Kidney capillary endothelial cell (primary cell): ENCODE data around the gene BMP7.
"Not testable (repeated sequence)": the region's sequence is repeated elsewhere in the genome, so short reads cannot be mapped to it uniquely, and the experiment has no call there.

ENCODE experiments used
- DNase-seq: peaks from one replicate; pipeline ENCODE4 v3.0.0-alpha.2; 2018; ENCODE audit warnings: low spot score

Gene BMP7

DNA sequence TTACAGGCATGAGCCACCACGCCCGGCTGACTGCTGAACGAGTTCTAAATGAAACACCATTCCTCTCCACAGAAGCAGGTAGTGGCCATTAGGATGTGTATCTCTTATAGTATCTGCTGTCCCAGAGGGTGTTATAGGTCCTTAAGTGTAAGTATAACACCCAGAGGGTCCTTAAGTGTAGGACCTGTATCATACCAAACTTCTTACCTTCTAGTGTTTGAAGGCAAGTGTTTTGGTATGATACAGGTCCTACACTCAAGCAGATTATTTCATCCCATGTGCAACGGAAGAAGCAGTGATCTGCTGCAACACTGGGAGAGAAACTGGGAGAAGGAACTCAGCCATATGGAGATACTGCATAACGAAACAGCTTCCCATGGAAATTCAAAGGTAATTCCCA is 17.4 kb downstream of the BMP7 start:
- no peak for DNase-seq

DNA sequence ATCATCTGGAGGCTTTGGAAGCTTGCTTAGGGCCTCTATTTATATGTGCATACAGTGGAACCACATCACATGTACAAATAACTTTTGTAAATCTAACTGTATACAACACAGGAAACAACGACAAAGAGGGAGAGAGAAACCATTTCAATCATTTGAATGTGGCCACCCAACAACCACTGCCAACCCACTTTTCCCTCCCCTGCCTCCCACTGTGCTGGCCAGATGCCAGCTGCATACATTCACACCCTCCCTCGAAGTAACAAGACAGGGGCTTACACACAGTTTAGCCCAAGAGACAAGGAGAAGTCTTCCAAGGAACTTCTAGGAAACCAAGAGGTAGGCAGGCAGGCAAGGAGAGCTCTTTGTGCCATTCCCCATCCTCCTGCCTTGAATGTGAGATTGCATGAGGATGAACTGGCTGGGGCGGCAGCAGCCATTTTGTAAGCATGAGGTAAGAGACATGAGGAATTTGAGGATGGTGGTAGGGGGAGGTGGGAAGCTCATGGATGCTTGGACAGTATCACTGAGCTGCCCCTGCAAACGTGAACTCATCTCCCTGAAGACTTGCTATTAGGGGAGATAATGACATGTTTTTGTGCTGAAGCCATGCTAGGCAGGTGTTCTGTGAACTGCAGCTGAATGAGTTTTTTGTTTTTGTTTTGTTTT is 18.2 kb downstream of the BMP7 start:
- DNase-seq: no peak

DNA sequence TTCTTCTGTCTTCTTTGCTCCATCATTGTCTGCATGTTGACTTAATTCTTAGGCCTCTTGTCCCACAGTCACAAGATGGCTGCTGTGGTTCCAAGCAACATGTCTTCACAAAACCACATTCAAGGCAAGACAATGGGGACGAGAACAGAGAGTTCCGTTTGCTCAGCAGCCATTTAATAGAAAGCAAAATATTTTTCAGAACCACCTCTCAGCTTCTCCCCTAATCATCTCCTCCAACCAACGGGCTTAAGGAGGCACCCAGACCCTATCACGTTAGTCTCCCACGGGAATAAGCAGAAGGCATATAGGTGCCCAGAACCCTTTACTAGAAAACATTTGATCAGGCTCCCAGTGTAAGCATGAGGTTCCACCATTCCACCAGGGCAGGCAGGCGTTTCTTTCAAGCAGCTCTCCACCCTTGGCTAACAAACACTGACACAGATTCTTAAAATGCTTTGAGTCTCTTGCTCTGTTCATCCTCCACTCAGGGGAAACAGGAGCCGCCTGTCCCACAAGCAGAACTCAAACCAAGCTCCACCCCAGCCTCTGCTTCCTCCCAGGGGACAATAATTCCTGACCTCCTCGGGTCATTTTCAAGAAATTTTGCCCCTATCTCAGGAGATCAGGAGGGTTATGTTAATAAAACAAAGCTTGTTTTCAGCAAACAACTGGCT is 19.0 kb downstream of the BMP7 start:
- no peak for DNase-seq

DNA sequence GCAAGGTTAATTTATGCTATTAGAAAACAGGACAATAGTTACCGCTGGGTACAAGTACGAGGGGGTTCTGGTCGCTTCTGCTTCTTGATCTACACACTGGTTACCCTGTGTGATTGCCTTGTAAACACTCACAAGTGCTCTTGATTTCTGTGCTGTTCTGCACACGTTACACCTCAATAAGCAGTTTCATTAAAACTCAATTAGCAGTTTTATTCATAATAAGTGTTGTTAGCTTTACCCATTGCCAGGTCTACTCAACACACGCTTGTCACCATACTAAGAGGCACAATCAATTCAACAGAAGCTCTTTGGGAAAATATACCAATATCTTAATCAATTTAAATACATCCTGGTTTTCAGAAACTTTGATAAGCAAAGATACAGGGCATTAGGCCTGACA is 20.4 kb downstream of the BMP7 start:
- no peak for DNase-seq

DNA sequence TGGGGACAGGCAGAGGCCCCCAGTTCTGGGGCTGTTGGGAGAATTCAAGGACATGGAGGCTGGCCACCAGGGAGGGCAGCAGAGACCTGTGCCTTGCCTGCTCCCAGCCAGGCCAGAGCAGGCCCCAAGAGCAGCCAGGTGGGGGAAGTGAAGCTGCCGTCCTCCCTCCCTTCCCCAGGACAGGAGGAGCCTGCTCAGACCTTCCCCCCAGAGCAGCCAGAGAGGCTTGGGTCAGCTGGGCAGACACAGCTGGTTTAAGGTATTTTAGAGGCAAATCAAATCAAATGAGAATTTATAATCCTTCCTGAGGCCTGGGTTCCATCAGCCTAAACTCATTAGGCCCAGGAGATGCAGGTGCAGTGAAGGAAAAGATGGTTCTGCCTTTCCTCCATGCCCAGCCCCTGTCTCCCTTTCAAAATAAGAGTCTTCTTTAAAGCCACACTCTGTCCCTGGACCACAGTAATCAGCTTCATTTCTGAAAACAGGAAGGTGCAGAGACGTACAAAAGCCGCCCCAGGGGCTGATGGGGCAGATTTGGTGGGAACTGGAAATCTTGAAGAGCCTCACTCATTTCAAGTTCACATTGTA is 21.7 kb downstream of the BMP7 start:
- no peak for DNase-seq

DNA sequence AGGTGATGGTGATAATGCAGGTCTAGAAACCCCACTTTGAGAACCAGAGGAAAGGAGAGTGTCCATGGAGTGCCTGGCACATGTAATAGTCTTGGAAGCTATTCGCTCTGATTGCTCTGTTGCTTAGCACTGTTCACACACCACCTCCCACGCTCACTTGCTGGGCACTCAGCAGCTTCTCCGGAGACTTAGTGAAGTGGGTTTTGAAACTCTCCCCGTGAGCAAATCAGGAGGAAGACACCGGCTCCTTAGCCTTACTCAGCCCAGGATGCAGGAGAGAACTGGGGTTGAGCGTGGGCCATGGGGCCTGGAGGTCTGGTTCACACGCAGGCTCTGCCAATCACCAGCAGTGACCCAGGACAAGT is 22.2 kb downstream of the BMP7 start:
- DNase-seq: no peak

DNA sequence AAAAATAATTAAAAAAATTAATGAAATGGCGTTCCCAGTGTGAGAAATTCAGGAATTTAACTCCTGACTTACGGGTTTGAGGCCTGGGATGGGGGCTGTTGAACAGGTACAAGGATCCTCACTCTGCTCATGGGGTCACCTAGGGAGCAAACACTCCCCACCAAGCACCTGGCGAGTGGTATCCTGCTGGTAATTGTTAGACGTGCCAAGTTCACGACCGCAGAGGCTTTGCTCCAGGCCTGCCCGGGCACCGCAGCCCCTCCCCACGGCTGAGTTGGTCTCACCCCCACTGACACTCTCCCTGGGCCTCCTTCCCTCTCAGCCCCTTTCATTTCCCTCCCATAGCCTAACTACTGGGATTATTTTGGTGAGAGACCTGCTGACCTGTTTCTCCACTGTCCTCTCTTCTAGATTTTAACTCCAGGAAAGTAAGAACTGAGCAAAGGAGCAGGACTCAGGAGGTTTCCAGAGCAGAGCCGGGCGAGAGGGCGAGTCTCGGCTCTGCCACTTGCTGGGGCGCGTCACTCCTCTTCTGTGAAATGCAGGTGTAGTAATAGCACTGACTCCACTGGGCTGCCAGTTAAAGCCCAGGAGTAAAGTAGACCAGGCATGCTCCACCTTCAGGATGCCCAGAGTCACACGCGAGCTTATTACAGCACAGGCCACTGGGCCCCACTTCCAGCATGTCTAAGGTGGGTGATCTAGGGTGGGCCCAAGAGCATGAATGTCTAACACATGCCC is 22.8 kb downstream of the BMP7 start:
- DNase-seq: no peak

DNA sequence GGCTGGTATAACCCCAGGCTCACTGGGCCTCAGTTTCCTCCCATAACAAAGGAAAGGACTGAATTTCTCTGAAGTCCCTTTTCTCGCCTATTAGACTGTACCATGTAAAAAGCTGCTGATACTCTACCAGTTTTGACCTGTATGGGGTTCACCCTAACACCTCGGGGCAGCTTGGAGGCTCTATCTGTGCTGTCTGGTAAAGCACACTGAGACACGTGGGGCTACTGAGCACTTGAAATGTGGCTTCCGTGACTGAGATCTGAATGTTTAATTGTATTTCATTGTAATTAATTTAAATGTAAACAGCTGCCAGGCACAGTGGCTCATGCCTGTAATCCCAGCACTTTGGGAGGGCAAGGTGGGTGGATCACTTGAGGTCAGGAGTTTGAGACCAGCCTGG is 24.0 kb downstream of the BMP7 start:
- DNase-seq: no peak

DNA sequence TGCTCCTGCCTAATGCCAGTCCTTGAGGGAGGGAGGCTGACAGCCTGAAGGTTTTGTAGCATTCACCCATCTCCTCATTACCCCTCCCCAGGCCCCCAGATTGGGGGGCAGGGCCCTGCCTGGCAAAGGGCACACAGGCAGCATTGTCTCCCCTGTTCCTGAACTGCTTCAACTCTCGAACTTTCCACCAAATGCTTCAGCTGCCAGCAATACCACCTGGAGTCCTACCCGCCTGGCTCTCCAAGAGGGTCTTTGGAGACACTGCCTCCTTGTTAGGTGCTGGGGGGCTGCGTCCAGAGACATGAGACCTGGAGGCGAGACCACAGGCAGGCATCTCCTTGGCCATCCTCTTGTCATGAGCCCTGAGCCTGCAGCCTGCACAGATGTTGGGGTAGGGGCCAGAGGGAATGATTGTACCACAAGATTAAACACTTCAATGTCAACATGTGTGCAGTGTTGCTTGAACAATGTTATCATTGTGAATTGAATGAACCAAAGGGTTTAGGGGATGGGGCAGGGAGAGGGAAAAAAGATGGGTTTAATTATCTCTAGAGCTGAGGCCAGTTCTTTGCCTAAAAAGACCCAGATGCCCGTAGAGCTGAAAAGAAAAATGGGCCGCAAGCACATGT is 25.0 kb downstream of the BMP7 start:
- no peak for DNase-seq

DNA sequence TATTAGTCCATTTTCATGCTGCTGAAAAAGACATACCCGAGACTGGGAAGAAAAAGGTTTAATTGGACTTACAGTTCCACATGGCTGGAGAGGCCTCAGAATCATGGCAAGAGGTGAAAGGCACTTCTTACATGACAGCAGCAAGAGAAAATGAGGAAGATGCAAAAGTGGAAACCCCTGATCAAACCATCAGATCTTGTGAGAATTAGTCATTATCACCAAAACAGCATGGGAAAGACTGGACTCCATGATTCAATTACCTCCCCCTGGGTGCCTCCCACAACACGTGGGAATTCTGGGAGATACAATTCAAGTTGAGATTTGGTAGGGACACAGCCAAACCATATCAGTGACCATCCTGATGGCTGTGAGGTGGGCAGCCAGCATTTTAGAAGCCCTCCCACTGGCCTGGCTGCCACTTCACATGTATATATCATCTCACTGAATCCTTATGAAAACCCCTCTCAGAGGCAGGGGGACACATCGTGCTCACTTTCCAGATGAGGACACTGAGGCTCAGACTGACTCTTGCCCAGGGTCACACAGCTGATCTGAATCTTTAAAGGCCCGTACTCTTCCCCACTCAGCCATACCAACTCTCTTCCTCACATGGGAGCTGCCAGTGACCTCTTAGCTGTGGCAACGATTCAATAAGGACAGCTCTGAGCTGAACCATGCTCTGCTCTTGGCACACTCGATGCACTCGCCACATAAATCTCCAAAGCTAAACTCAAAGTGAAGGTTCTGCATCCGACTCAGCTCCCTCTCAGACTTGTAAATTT is 25.7 kb downstream of the BMP7 start:
- no peak for DNase-seq

DNA sequence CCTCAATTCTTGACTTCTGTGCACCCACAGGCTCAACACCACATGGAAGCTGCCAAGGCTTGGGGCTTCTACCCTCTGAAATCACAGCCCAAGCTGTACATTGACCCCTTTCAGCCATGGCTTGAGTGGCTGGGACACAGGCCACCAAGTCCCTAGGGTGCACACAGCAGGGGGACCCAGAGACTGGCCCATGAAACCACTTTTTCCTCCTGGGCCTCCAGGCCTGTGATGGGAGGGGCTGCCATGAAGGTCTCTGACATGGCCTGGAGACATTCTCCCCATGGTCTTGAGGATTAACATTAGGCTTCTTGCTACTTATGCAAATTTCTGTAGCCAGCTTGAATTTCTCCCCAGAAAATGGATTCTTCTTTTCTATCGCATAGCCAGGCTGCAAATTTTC is 26.7 kb downstream of the BMP7 start:
- DNase-seq: not testable (repeated sequence)

DNA sequence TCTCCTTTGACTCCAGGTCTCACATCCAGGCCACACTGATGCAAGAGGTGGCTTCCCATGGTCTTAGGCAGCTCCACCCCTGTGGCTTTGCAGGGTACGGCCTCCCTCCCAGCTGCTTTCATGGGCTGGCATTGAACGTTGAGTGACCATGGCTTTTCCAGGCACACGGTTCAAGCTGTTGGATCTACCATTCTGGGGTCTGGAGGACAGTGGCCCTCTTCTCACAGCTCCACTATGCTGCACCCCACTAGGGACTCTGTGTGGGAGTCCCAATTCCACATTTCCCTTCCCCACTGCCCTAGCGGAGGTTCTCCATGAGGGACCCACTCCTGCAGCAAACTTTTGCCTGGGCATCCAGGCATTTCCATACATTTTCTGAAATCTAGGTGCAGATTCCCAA is 27.1 kb downstream of the BMP7 start:
- not testable (repeated sequence) for DNase-seq

DNA sequence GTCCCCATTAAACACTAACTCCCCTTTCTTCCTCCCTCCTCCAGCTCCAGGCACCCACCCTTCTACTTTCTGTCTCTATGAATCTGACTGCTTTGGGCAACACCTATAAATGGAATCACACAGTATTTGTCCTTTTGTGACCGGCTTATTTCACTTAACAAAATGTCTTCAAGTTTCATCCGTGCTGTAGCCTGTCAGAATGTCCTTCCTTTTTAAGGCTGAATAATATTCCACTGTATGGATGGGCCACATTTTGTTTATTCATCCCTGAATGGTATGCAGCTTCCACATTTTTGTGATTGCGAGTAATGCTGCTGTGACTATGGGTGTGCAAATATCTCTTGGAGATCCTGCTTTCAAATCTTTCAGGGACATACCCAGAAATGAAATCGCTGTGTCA is 28.4 kb downstream of the BMP7 start:
- no peak for DNase-seq

DNA sequence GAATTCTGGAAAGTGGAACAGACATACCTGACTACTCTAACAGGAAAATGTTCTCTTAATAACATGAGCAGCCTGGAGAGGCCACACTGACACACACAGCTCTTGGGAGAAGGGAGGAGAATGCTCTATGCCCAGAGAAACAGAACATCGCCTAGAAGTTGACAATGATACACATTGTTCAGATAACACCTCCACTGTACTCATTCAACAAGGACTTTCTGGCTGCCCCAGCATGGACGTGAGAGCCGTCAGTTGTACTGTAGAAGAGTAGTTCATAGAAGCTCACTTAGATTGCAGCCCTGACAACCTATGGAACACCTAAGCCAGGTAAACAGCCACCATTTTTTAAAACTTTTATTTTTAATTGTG is 28.9 kb downstream of the BMP7 start:
- DNase-seq: no peak

DNA sequence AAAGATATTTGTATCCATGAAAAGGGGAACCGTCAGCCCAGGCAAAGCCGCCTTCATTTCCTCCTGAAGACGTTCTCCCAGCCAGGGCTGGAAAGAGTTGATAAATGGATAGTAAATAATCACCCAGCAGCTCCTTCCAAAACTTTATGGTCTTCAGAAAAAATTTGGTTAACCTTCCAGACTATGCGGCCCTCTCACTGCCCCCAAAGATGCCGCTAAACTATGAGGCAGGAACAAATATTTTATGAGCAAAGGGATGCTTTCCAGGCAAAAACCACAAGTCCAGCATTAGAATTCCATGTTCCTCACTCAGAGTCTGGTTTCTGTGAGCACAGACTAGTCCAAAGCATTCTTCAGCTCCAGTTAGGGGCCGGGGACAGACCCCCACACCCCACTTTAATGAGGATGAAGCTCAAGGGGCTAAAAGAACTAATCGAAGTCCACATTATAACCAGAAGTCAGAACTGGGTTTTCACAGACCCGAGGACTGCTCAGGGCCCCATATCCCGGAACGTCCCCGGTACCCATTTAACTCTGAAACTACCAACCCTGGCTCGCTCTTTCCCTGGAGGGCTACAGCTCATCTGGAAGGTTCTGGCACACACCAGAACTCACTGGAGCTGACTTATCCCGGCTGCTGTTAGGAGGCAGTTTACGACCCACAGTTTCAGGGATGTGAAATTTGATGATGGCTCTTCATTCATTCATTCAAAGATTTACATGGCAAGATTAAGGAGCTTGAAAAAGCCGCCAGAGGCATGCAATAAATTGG is 29.4 kb downstream of the BMP7 start:
- no peak for DNase-seq

DNA sequence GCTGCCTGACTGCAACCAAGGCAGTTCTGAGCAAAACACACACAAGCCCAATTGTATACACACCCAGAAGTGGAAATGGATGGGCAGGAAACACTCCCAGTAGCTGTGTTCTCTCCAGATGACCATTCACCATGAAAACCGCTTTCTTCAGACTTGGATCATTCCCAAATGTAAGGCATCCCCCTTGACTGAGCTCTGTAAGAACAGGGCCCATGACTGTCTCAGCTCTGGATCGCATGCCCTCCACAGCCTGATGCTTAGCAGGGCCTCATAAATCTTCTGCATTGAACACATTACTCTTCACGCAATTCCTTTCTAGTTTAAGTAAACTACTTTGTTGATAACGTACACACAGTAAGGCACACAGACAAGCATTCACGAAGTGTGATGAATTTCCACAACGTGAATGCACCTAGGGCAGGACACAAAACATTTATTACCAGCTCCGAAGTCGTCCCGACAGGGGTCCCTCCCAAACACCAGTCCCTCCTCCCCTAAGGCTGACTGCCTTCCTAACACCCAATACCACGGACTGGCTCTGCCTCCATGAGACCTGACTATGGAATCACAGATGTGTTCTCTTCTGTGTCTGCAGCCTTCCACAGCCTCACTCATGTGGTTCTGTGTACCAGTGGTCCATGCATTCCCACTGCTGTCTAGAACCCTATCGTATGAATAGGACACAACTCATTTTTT is 31.7 kb downstream of the BMP7 start:
- no peak for DNase-seq

DNA sequence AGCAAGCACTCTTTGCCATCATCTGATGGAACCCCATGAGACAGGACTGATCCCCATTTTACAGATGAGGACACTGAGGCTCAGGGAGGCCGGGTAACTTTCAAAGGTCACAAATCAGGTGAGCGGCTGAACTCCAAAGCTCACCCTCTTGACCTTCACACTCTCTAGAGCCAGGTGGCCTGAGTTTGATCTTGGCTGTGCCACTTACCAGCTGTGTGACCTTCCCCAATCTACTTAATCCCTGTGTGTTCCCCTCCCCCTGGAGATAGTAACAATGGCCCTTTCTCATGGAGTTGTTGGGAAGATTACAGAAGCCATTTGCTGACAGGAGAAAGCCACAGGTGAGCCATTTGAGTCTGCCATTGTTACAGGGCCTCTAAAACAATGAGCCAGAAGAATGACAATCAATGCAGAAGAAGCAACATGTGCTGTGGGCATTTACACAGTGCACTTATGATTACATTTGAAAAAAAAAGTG is 34.5 kb downstream of the BMP7 start:
- DNase-seq: no peak

DNA sequence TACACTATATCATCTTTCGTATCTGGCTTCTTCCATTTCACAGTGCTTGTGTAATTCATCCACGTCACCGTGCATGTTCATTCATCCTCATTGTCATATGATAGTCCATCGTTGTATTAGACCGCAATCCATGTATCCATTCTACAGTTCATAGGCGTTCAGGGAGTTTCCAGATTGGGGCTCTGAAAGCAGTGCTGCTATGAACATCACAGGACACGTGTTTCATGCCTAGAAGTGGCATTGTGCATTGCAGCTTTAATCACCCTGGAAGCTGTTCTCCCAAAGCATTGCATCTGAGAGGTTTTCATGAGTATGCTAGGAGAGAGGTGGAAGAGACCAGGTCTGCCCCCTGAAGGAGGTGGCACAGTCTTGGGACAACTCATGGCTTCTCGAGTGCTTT is 35.3 kb downstream of the BMP7 start:
- no peak for DNase-seq

DNA sequence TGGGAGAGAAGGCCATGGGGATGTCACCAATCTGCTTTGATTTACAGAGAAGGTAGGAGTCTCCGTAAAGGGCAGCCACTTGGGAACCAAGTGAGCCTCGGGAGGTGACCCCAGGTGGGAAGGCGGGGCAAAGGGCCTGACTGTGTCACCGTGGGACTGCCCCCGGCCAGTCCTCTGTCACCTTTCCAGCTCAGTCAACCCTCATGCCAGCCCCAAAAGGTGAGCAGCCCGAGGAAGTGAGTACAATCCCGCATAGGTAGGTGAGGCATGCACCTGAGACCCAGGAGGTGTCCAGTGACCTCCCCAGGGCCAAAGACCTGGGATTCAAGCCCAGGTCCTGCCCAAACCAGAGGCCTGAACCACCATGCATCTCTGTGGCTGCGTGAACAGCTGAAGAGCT is 36.2 kb downstream of the BMP7 start:
- DNase-seq: no peak

DNA sequence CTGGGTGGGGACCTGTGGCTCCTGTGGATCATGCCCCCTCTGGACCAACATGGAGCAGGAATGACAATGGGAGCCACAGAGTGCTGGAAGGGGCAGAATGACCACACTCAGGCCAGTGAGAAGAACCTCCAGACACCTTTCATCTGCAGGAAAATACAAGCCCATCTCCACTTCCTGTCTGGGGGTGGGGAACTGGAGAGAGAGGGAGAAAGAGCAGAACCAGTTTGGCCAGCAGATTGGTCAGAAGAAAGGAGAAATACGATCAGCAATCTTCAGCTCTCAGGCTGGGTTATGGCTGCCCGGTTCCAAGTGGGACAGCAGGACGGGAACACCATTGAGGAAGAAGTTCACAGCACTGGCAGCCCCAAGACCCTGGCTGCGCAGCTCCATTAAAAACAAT is 37.0 kb downstream of the BMP7 start:
- no peak for DNase-seq
